HUES48 (cell line): ENCODE results near the gene PPP1R14B.
"Not testable (repeated sequence)": the region's sequence is repeated elsewhere in the genome, so short reads cannot be mapped to it uniquely, and the experiment has no call there.

ENCODE experiments used
- H3K27ac ChIP-seq: one replicate; pipeline ENCODE4 v1.7.0; 2013; ENCODE audit warnings: low read depth, low read length, inconsistent platforms
- H3K27me3 ChIP-seq: 2 replicates; pipeline ENCODE4 v1.6.1; 2013; ENCODE audit warnings: mild to moderate bottlenecking, low read length; ENCODE audit not compliant: control insufficient read depth, insufficient read depth
- H3K36me3 ChIP-seq: 2 replicates; pipeline ENCODE4 v1.6.1; 2013; ENCODE audit warnings: low read length; ENCODE audit not compliant: control insufficient read depth, insufficient read depth
- H3K4me1 ChIP-seq: 2 replicates; pipeline ENCODE4 v1.6.1; 2013; ENCODE audit warnings: mild to moderate bottlenecking, low read length; ENCODE audit not compliant: control insufficient read depth, insufficient read depth
- H3K4me3 ChIP-seq: 2 replicates; pipeline ENCODE4 v1.5.1; 2013; ENCODE audit warnings: mild to moderate bottlenecking, low read depth, low read length
- H3K9ac ChIP-seq: 2 replicates; pipeline ENCODE4 v1.6.1; 2013; ENCODE audit warnings: mild to moderate bottlenecking, low read depth, low read length, moderate library complexity
- H3K9me3 ChIP-seq: 2 replicates; pipeline ENCODE4 v1.6.1; 2013; ENCODE audit warnings: low read length; ENCODE audit not compliant: control insufficient read depth, insufficient read depth

PPP1R14B gene

DNA sequence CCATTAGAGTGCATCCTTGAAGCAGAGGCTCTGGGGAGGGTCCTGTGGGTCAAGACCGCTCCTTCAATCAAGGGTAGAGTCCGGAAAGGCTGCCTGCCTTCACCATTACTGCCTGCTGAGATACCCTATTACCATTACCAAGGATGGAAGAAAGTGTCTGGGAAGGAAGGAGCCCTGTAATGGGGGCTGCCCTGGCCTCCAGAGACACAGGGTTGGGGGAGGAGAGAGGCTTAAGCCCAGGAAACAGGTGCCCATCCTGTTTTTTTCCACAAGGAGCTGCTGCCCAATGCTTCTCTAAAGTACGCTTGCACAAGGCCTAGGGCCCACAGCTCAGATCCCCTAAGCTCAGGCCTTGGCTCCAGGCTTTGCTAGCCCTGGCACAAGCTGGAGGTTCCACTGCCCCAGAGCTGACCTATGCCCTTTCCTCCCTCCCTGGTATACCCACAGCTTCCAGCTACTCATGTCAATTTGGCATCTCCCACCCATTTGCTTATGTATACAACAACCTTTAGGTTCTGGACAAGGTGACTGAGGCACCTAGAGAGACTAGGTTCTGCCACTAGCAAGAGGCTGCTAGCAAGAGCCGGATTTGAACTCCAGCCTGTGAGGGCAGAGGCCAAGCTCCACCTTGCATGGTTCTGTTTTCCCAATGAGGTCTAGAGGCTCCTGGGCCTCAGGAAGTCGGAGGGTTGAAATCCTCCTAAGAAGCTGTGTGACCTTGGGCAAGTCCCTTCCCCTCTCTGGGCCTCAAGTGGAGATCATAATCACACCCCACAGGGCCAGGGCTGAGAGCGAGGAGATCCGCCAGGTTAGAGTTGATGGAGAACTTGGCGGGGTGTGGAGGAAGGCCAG, 3.0 kb upstream of the PPP1R14B start:
- H3K27ac ChIP-seq: peak overlapping the region; percentile 94
- peaks cover 11% of the 10 kb centered on the region for H3K36me3 ChIP-seq
- peak overlapping the region; percentile 27; the same call in 1 of the 2 replicates for H3K4me3 ChIP-seq
- peaks cover 42% of the 10 kb centered on the region for H3K4me1 ChIP-seq
- no peaks in the 10 kb centered on the region for H3K9me3 ChIP-seq
- no peaks in the 10 kb centered on the region for H3K27me3 ChIP-seq
- H3K9ac ChIP-seq: no peak overlapping the region

- Histone ChIP-seq H3K4me3 (0 out of 2 replicates have a peak overlapping the region, but pooled peaks have one; percentile 3), H3K36me3 (peaks cover 9% of the 10 kb centered on the region), H3K27ac (peak overlapping the region; percentile 94), H3K9ac (no peak overlapping the region), H3K27me3 (no peaks in the 10 kb centered on the region), H3K9me3 (no peaks in the 10 kb centered on the region), H3K4me1 (peaks cover 42% of the 10 kb centered on the region)
These were observed 2.3 kb upstream of the PPP1R14B start for GRCh38 chr11:64249038-64249437.

- Histone ChIP-seq H3K4me1 (peaks cover 42% of the 10 kb centered on the region), H3K4me3 (0 out of 2 replicates have a peak overlapping the region, but pooled peaks have one; percentile 3), H3K27ac (peak overlapping the region; percentile 94), H3K27me3 (no peaks in the 10 kb centered on the region), H3K36me3 (peaks cover 13% of the 10 kb centered on the region), H3K9me3 (no peaks in the 10 kb centered on the region), H3K9ac (no peak overlapping the region)
These were observed 1.8 kb upstream of the PPP1R14B start for GRCh38 chr11:64248578-64248977.

DNA sequence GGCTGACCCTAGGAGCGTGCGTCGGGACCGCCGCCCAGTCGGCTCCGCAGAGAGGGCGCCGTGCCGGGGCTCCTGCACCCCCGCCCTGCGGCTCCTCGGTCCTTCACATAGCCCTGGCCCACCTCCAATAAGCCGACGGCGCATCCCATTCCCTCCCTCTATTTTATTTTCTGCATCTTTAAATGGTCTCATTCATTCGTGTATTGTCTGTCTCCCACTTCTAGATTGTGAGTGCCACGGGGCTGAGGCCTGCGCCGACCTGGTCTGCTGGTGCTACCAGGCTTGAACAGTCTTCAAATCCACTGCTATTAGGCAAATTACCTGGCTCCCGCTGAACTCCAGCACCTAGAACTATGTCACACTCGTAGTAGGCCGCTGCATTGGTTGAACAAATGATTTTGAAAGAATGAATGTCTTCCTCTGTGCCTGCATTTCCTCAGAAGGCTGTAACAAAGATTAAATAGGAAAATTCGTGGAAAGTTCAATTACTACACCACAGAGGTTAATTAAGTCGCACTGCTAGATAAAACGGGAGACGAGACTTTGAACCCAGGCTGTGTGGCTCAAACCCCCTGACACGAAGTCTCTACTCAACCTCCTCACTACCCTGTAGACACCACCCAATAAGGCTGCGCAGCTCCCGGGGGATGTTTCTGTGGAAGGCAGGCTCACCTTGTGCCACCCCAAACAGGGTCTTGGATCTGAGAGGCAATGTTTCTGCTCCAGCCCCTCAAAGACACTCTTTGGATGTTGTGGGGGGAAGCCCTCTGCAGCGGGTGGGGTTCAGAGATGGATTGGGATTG, 1.2 kb upstream of the PPP1R14B start:
- H3K4me3 ChIP-seq: peak overlapping the region; percentile 69
- H3K27ac ChIP-seq: peak overlapping the region; percentile 94
- H3K27me3 ChIP-seq: no peaks in the 10 kb centered on the region
- H3K9ac ChIP-seq: no peak overlapping the region
- H3K9me3 ChIP-seq: no peaks in the 10 kb centered on the region
- peaks cover 36% of the 10 kb centered on the region for H3K4me1 ChIP-seq
- H3K36me3 ChIP-seq: peaks cover 16% of the 10 kb centered on the region

DNA sequence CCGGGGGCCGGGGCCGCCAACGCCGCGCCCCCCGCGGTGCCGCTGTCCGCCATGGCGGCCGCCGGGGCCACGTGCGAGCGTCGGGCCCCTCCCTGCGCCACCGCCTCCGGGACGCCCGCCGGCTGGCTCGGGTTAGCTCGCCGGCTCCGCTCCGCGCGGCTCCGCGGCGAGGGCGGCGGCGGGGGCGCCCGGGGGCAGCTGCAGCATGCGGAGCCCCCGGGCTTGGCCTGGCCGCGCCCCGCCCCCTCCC, 197 bp downstream of the PPP1R14B start:
- H3K27ac ChIP-seq: peak overlapping the region; percentile 86
- not testable (repeated sequence) for H3K9me3 ChIP-seq, H3K27me3 ChIP-seq
- H3K36me3 ChIP-seq: peaks cover 16% of the 10 kb centered on the region
- H3K4me3 ChIP-seq: peak overlapping the region; percentile 93; the same call in 1 of the 2 replicates
- H3K9ac ChIP-seq: peak overlapping the region; percentile 81; the same call in 1 of the 2 replicates
- H3K4me1 ChIP-seq: peaks cover 34% of the 10 kb centered on the region

DNA sequence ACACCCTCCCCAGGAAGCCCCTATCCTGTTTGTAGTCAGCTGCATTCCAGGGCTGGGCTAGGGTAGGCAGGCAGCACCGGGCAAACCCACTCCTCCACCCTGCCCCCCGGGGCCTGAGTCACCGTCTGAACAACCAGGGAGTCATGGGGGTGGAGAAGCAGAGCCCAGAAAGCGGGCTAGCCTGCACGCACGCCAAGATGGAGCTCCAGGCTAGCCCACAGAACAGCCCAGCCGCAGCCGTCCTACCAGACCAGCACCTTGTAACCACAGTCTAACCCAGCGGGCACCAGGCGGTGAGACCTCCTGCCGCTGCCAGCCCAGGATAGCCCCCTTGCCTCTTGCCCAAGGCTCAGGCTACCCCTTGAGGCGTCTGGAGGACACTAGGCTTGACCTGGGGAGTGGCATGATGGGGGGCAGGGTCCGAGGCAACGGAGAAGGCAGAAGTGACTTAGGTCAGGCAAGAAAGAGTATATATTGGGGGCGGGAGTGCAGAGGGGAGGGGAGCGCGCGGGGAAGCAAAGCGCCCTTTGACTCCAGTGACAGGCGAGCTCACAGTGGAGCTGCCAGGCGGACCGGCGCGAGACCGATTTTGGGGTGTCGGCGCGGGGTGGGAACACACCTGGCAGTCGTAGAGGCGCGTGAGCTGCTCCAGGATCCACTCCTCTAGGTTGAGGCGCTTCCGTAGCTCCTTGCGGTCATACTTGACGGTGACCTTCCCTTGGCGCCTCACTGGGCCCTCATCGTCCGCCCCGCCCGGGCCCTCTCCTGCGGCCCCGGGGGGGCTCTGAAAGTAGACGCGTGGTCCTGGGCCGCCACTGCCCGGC, 734 bp downstream of the PPP1R14B start:
- Histone ChIP-seq H3K27me3 (no peaks in the 10 kb centered on the region), H3K27ac (peak overlapping the region; percentile 86), H3K9ac (peak overlapping the region; percentile 81), H3K9me3 (no peaks in the 10 kb centered on the region), H3K36me3 (peaks cover 16% of the 10 kb centered on the region), H3K4me1 (peaks cover 34% of the 10 kb centered on the region), H3K4me3 (peak overlapping the region; percentile 93)

DNA sequence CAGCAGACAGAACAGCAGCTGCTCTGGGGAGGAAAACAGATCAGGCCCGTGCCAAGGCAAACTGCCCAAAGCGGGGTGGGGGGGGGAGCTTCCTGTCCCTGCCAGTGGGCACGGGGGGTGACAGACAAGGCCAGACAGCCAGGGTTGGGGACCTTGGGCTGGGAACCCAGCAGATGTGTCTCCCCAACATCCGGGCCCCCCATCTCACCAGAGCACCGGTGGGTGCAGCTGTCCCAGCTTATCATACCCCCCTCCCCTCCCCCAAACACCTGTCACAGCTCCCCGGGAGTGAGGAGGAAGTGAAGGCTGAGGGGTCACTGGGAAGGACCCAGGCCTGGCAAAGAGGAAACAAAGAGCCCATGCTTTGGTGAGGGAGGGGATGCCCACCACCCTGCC, 1.3 kb downstream of the PPP1R14B start:
- Histone ChIP-seq H3K4me3 (peak overlapping the region; percentile 93), H3K4me1 (peaks cover 28% of the 10 kb centered on the region), H3K36me3 (peaks cover 16% of the 10 kb centered on the region), H3K27ac (peak overlapping the region; percentile 86), H3K27me3 (no peaks in the 10 kb centered on the region), H3K9me3 (no peaks in the 10 kb centered on the region), H3K9ac (peak overlapping the region; percentile 81)

DNA sequence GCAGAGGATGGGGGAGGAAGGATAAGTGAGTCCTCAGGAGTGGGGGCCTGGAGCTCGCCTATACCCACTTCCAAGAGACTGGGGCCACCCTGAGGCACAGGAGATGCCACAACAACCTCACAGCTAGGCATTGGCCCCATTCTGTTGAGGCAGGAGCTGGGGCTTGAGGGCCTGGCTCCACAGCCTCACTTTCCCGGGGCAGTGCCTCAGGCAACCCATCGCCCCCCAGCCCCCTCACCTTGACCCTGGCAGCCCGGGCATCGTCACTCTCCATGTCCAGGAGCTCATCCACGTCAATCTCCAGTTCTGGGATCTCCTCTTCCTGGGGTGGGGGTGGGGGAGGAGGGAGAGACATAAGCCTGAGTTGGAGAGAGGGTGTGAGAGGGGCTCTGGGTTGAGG, 1.8 kb downstream of the PPP1R14B start:
- no peaks in the 10 kb centered on the region for H3K9me3 ChIP-seq

GRCh38 chr11:64244107-64244506, 2.6 kb downstream of the PPP1R14B start:
- Histone ChIP-seq H3K27me3 (no peaks in the 10 kb centered on the region), H3K4me3 (no peak overlapping the region), H3K36me3 (peaks cover 17% of the 10 kb centered on the region), H3K4me1 (peaks cover 20% of the 10 kb centered on the region), H3K9me3 (no peaks in the 10 kb centered on the region), H3K9ac (no peak overlapping the region), H3K27ac (no peak overlapping the region)

More for the DNA sequence above, 1.8 kb downstream of the PPP1R14B start:
- Histone ChIP-seq H3K4me1 (peaks cover 26% of the 10 kb centered on the region), H3K27ac (peak overlapping the region; percentile 86), H3K27me3 (no peaks in the 10 kb centered on the region), H3K36me3 (peaks cover 16% of the 10 kb centered on the region), H3K4me3 (peak overlapping the region; percentile 93; the same call in 1 of the 2 replicates), H3K9ac (no peak overlapping the region)

GRCh38 chr11:64243236-64243854, 3.4 kb downstream of the PPP1R14B start:
- H3K36me3 ChIP-seq: peaks cover 25% of the 10 kb centered on the region
- no peaks in the 10 kb centered on the region for H3K27me3 ChIP-seq
- no peak overlapping the region for H3K27ac ChIP-seq
- no peak overlapping the region; the same call in 1 of the 2 replicates for H3K4me3 ChIP-seq
- H3K9ac ChIP-seq: no peak overlapping the region
- H3K4me1 ChIP-seq: peaks cover 12% of the 10 kb centered on the region
- H3K9me3 ChIP-seq: no peaks in the 10 kb centered on the region
